Kidney capillary endothelial cell (primary cell): ENCODE measurements around the gene SPARCL1.
"Not testable (repeated sequence)": the region's sequence is repeated elsewhere in the genome, so short reads cannot be mapped to it uniquely, and the experiment has no call there.

Source experiments
- DNase-seq: peaks from one replicate; pipeline ENCODE4 v3.0.0-alpha.2; 2018; ENCODE audit warnings: low spot score

The SPARCL1 gene

DNA sequence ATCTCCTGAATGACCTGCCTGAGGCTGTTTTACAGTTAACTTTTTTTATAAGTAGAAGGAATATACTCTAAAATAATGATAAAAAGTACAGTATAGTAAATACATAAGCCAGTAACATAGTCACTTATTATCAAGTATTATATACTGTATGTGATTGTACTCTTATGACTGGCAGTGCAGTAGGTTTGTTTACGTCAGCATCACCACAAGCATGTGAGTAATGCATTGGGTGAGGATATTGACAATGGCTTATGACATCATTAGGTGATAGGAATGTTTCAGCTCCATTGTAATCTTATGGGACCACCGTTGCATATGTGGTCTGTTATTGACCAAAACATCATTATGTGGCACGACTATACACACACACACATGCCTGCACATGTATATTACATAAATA, 86.3 kb downstream of the SPARCL1 start:
- no peak for DNase-seq

DNA sequence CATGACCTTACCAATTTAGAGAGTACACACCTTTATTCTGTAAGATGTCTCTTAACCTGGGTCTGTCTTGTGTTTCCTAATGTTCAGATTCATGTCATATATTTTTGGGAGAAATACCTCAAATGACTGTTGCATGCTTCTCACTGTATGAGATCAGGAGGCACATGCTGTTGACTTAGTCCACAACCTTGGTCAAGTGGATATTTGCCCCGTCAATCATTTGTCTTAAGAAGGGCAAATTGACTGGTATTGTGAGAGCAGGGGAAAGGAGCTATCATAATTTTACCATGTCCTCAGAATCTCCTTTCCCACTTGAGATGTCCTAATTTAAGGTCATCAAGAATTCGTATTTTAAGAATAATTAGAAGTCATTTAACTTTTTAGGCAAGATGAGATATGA, 95.8 kb downstream of the SPARCL1 start:
- DNase-seq = no peak

DNA sequence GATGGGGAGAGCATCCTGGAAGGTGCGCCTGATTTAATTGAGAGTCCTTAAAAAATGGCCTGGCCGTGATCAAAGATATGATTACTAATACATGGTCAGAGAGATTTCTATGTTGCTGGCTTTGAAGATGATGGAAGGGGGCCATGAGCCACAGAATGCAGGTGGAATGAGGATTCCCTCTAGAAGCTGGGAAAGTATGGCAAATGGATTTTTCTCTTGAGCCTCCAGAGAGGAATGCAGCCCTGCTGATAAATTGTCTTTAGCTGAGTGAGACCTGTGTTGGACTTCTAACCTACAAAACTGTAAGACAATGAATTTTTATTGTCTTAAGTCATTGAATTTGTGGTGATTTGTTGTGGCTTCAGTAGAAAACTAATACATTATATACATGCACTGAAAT, 99.1 kb downstream of the SPARCL1 start:
- DNase-seq = no peak

DNA sequence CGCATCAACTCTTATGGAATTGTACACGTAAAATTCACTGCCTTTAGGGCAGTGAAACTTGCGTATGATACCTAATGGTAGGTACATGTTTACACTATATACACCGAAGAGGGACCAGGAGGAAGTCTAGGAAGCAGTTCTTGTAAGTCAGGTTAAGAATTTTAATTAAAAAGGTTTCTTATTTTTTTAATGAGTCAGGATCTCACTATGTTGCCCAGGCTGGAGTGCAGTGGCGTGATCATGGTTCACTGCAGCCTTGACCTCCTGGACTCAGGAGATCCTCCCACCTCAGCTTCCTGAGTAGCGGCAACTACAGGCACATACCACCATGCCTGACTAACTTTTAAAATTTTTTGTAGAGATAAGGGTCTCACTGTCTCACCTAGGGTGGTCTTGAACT, 100.2 kb downstream of the SPARCL1 start:
- DNase-seq = no peak

DNA sequence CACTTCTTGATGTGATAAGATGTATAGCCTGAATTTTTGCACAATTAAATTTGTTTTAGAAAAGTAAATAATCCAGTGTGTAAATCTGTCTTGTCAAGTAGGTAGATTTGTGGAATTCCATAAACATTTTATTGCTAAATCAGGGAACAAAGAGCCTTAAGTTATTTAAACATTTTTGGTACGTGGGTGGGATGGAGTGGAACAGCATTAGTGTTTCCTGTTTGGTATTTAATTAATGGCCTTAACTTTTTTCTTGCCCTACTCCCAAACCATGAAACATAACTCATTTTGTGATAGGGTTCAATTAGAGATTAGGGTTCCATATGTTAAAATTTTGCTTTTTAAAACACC, 101.7 kb downstream of the SPARCL1 start:
- DNase-seq = no peak

DNA sequence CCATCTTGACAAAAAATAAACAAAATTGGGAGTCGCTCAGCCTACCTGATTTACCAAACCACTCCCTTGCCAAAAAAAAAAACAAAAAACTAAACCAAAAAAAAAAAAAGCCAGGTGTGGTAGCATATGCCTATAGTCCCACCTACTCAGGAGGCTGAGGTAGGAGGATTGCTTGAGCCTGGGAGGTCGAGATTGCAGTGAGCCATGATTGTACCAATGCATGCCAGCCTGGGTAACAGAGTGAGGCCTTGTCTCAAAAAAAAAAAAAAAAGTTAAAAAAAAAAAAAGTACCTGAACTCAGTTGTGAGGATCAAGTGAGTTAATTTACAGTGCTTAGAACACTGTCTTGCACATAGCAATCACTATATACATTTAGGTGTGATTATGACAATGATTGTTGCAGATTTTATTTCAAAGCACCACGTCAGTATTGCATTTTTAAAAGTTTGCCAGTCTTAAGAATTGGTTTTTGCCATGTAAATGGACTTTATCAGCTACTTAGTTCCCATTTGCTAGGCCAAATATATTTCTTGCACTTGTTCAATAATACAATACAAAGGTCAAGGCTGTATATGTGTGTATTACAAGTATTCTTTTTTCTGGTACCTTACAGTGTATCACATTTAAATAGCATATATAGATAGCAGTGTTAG, 102.2 kb downstream of the SPARCL1 start:
- no peak for DNase-seq

DNA sequence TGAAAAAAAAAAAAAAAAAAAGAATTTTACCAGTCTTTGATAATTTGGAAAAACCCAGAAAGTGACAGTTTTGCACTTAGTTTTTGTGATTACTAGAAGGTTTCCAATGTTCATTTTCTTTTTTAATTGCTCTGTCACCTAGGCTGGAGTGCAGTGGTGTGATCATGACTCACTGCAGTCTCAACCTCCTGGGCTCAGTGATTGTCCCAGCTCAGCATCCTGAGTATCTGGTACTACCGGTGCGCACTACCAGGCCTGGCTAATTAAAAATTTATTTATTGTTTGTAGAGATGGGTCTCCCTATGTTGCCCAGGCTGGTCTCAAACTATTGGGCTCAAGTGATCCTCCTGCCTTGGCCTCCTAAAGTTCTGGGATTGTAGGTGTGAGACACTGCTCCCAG, 103.5 kb downstream of the SPARCL1 start:
- no peak for DNase-seq

DNA sequence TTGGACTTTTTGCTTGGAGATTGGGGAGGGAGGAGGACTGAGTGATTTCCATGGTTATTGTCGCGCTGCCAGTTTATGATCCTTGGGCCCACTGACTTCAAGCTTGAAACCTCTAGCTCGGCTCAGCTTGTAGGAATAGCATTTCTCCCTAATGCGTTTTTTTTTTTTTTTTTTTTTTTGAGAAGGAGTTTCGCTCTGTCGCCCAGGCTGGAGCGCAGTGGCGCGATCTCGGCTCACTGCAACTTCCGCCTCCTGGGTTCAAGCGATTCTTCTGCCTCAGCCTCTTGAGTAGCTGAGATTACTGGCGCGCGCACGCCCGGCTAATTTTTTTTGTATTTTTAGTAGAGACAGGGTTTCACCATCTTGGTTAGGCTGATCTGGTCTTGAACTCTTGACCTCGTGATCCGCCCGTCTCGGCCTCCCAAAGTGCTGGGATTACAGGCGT, 105.1 kb downstream of the SPARCL1 start:
- not testable (repeated sequence) for DNase-seq
